HL-60 (cell line): ENCODE measurements around the gene GRID1.

Source experiments
- POLR2AphosphoS5 ChIP-seq: IDR thresholded peaks from 2 replicates; pipeline ENCODE4 v1.6.1; 2012; ENCODE audit warnings: low read depth
- SPI1 ChIP-seq: IDR thresholded peaks from 2 replicates; pipeline ENCODE4 v1.6.1; 2012; ENCODE audit warnings: low read depth, mild to moderate bottlenecking, borderline replicate concordance
- TF ChIP-seq, protein P1 (sequence below): IDR thresholded peaks from one replicate; pipeline ENCODE4 v1.5.1; 2011; ENCODE audit warnings: low read length, control low read depth, inconsistent platforms; ENCODE audit not compliant: insufficient read depth

DNA sequence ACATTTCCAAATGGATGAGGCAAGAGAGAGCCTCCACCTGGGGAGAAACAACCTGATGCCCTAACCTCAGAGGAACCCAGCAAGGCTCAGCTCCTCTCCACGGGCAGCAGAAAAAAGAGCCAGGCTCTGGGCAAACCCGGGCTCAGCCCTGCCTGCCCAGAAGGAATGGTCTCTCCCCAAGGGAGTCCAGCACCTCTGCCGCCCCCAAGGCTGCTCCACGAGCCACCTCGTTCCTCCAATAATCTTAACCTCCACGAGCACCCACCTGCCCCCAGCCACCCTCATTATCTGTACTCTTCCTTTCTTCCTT, 154.2 kb downstream of the GRID1 start:
- TF ChIP-seq, protein P1, sequence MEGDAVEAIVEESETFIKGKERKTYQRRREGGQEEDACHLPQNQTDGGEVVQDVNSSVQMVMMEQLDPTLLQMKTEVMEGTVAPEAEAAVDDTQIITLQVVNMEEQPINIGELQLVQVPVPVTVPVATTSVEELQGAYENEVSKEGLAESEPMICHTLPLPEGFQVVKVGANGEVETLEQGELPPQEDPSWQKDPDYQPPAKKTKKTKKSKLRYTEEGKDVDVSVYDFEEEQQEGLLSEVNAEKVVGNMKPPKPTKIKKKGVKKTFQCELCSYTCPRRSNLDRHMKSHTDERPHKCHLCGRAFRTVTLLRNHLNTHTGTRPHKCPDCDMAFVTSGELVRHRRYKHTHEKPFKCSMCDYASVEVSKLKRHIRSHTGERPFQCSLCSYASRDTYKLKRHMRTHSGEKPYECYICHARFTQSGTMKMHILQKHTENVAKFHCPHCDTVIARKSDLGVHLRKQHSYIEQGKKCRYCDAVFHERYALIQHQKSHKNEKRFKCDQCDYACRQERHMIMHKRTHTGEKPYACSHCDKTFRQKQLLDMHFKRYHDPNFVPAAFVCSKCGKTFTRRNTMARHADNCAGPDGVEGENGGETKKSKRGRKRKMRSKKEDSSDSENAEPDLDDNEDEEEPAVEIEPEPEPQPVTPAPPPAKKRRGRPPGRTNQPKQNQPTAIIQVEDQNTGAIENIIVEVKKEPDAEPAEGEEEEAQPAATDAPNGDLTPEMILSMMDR: no peak
- no peak for TF ChIP-seq POLR2AphosphoS5
- TF ChIP-seq SPI1: no peak
